Left kidney (tissue), 8 donors: Measurements from ENCODE around the gene BCL2L11. TPM values are rescaled to one million over a fixed set of nuclear protein-coding genes. Genes with fewer than 3 reads are reported as not detected.
A peak's percentile ranks its signal among the peaks of the same experiment; 100 is the strongest.
"Not testable (repeated sequence)": the region's sequence is repeated elsewhere in the genome, so short reads cannot be mapped to it uniquely, and the experiment has no call there.

Source experiments
- DNase-seq: peaks from one replicate; pipeline ENCODE4 v3.0.0-alpha.2; 2013
- long read RNA-seq, 8 donors: transcript quantifications; one replicate each; lab custom pipeline, GENCODE V29; 2026
- polyA plus RNA-seq: library from polyadenylated mRNA; unstranded; fragments of 120-200 nt; gene quantifications from one replicate; pipeline ENCODE4 v1.2.1, GENCODE V29; 2013; ENCODE audit not compliant: insufficient read length

Gene BCL2L11, protein sequence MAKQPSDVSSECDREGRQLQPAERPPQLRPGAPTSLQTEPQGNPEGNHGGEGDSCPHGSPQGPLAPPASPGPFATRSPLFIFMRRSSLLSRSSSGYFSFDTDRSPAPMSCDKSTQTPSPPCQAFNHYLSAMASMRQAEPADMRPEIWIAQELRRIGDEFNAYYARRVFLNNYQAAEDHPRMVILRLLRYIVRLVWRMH
- 17.8 TPM for polyA plus RNA-seq
- long read RNA-seq, donor 1, full-length matches to known transcripts, result 2 of 2 reads
- long read RNA-seq, donor 1, partial matches to known transcripts, result 0 of 2 reads
- long read RNA-seq, donor 1, other reads (novel, unspliced or antisense), result 0 of 2 reads
- long read RNA-seq, donor 2, full-length matches to known transcripts, result 6 of 6 reads
- long read RNA-seq, donor 2, partial matches to known transcripts, result 0 of 6 reads
- long read RNA-seq, donor 2, other reads (novel, unspliced or antisense), result 0 of 6 reads
- long read RNA-seq, donor 3, result 0 reads
- long read RNA-seq, donor 4, result 0 reads
- long read RNA-seq, donor 5, full-length matches to known transcripts, result 4 of 4 reads
- long read RNA-seq, donor 5, partial matches to known transcripts, result 0 of 4 reads
- long read RNA-seq, donor 5, other reads (novel, unspliced or antisense), result 0 of 4 reads
- long read RNA-seq, donor 6, result 0 reads
- long read RNA-seq, donor 7, result 0 reads
- long read RNA-seq, donor 8, result 0 reads

DNA sequence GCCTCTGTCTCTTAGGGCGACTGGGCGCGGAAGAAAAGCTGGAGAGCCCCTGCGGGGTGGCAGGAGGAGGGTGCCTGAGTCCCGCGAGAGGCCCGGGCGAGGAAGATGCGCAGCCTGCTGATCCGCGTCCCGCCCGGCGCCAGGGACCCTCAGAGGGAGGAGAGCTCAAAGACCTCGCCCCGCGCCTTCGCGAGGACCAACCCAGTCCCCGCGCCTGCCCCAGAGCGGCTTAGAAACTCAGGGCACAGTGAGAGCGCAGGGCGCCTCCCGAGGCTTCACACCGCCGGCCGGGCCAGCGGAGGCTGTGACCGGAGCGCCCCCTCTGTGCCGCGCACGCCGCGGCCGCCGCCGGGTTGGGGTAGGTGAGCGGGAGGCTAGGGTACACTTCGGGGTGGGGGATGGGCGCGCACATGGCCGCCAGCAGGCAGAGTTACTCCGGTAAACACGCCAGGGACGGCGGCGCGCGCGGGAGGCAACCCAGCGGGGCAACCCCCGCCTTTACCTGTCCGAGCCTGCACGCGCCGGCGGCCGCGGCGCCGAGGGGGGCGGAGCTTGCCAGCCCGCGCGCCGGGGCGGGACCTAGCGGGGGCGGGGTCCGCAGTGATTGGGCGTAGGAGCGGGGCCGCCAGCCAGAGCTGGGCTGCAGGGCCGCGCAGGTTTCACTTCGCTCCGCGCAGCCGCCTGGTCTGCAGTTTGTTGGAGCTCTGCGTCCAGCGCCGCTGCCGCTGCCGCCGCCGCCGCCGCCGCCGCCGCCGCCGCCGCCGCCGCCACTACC, at the start of gene BCL2L11:
Gene BCL2L11 (plus strand): TSS at position 662 of the 775 bp plus-strand sequence. CDS start 2,832 bp downstream, outside the sequence.
- DNase-seq, result peak; percentile 88

DNA sequence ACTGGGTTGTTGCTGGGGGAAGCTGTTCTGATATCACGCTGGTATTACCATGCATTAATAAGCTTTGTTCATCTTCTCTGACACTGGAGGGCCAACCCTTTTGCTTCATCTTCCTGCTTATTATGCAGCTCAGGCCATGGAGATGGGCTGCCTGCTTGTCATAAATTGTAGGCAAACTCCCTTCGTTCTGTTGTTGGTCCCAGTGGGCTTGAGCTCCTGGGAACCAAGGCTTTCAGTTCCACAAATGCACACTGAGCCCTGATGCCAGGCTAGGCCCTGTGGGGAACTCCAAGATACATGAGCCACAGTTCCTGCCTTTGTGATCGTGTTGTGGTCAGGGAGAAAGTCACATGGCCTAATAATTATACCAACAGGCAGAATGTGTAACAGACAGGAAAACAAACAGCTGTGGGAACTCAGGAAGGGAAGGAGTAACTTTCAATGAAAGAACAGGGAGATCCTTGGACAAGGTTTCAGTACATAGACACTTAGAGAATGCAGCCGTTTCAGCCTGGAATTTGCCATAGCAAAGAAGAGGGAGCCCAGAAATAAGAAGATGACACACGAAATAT, 49.0 kb upstream of the BCL2L11 start:
- no peak for DNase-seq

DNA sequence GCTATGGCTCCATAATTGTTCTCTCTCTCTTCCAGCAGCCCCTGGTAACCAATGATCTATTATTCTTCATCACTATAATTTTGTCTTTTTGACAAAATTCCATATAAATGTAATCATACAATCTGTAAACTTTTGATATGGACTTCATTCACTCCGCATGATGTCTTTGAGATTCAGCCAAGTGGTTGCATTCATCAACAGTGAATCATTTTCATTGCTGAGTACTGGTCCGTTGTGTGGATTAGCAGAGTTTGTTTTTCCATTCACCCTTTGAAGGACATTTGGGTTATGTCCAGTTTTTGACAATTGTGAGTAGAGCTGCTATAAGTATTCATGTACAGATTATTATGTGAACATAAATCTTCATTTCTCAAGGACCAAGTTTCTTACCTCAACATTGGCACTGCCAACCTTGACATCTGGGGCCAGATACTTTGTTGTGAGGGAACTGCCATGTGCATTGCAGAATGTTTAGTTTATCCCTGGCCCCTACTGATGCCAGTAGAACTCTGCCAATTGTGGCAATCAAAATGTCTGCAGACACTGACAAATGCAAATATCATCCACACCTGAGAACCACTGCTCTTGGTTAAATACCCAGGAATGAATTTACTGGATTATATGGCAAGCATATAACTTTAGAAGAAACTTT, 48.4 kb upstream of the BCL2L11 start:
- DNase-seq, result no peak

DNA sequence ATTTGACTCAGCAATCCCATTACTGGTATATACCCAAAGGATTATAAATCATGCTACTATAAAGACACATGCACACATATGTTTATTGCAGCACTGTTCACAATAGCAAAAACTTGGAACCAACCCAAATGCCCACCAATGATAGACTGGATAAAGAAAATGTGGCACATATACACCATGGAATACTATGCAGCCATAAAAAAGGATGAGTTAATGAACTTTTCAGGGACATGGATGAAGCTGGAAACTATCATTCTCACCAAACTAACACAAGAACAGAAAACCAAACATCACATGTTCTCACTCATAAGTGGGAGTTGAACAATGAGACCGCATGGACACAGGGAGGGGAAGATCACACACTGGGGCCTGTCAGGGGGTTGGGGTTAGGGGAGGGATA, 38.1 kb upstream of the BCL2L11 start:
- not testable (repeated sequence) for DNase-seq

DNA sequence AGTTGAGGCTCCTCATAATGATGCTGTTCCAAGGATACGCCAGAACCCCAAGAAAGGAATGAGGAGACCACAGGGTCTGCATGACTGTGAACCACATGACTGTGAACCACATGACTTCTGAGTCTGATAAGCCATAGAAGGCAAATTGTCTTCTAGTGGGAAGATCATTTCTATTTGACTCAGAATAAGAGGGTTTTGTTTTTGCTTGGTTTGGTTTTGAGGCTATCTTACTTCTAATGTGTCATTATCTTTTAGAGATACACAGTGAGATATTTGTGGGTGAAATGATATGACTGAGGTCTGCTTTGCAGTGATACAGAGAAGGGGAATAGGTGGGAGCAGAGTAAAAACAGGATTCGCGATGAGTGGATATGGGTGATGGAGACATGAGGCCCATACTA, 28.9 kb upstream of the BCL2L11 start:
- DNase-seq, result no peak

DNA sequence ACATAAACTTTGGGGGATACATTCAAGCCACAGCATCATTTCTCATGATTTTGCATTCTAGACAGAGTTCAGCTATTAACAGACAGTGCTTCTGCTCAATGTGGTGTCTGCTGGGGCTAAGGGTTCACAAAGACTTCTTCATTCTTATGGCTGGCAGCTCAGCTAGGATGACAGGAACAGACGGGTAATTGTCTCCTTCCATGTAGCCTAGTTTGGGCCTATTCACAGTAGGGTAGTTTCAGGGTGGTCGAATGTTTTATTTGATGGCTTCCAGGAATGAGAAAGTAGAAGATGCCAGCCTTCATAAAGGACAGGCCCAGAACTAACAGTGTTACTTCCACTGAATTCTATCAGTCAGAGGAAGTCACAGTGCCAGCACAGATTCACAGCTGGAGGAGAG, 26.0 kb upstream of the BCL2L11 start:
- no peak for DNase-seq

DNA sequence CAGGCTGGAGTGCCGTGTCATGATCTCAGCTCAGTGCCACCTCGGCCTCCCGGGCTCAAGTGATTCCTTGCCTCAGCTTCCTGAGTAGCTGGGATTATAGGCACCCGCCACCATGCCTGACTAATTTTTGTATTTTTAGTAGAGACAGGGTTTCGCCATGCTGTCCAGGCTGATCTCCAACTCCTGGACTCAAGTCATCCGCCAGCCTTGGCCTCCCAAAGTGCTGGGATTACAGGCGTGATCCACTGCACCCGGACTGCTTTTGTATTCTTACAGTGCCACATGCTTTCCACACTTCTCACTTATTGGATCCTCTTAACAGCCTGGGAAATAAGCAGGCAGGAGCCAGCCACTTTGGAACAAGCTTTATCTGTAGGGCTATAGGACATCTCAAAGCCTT, 25.3 kb upstream of the BCL2L11 start:
- DNase-seq, result no peak

DNA sequence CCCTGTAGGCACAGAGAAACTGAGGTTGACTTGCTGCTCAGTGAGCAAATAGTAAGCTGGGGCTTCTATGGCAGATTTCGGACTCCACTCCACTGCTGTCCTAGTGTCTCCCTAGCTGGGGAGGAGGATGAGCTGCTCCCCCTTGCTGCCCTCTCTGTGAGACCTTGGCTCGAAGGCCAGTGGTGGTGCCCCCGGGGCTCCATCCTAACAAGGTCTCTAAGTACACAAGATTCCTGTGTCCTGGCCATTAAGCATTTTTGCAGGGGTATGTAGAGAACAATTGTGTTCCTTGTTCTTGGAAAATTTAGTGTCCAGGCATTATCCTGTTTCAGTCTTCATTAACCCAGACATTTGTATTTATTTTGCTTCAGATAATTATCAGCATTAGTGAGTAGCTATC, 21.3 kb upstream of the BCL2L11 start:
- no peak for DNase-seq

DNA sequence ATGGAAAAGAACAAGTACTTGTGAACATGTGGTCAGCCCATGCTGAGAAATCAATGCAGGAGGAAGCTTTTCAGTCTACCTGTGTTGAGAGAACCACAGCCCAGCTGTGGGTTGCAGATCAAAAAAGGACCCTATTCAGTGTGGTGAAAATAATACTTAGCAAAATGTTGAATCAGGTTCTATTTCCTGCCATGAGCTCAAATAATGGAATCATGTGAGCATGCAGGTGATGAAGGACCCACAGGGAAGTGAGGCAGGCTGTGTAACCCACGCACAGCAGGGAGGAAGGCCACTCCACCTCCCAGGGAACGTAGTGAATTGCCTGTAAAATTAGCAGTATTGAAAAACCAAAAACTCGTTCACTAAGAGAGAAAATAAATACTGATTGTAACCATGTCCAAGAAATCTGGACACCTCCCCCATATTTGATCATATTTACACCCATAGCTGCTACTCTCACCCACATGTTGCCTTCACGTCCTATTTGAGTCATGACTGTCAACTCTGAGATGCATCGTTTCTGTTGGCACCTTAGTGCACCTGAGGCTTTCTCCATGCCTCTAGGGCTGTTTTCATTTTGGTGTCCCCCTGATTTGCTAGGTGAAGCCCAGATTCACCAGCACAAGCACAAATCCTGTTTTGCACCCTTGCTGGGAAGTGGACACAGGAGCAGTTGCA, 20.5 kb upstream of the BCL2L11 start:
- no peak for DNase-seq

DNA sequence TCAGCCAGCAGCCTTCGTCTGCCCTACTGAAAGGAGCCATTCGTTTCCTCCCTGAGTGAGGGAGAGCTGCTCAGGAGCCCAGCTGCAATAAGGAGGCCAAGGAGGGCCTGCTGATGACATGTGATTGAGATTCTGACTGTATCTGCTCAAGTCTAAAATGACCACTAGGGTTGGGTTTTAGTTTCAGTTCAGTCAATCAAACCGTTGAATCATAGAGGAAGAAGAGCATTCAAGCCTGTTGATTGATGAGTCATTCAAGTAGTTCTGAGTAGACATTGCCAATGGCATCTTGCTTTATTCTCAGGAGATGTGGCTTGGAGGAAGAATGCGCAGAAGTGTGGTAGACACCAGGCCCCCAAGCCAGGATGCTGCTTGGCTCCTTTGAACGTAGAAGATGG, 19.9 kb upstream of the BCL2L11 start:
- no peak for DNase-seq

DNA sequence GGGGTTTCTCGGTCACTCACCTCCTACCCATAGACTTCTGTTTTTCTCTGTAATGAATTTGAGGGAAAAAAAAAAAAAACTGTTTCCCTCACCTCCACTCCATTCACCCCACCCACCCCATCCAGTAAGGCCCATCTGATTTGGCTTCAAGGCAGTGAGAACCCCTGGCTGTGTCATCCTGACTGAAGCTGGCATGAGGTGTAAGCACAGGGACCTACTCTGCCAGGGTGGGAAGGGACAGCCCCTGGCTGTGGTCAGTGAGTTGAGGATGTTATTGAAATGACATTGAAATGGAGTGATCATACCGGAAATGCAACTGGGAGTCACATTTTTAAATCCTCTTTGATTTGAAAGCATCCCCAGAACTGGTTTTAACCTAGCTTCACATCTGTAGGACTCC, 19.1 kb upstream of the BCL2L11 start:
- DNase-seq, result no peak

DNA sequence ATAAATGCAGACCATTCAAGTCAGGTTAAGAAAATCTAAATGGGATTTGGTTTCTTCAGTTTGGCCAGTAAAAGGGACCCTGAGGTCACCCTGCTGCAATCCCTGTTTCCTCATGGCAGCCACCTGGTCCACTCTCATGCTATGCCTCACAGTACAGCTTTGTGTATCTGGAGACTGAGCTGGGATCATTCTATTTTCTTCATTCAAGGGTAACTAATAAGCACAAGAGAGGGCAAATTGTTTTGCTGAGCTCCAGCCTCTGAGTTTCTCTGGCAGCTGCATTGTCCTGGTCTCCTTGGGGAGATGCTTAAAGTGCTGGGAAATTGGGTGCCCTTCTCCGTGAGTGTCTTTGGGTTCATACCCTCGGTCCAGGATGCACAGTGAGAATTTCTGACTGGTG, 18.5 kb upstream of the BCL2L11 start:
- DNase-seq, result no peak

DNA sequence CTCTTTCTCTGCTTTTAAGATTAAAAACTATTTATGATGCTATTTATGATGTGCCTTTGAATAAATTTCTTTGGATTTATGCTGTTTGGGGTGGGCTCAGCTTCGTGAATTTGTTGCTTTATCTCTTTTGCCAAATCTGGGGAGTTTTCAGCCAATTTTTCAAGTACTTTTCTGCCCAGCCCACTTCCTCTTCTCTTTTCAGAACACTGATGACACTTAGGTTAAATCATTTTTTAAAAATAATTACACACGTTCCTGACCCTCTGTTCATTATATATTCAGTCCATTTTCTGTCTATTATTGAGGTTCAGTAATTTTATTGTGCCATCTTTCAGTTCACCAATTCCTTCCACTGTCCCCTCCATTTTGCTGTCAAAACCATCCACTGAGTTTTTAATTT, 14.8 kb upstream of the BCL2L11 start:
- no peak for DNase-seq

DNA sequence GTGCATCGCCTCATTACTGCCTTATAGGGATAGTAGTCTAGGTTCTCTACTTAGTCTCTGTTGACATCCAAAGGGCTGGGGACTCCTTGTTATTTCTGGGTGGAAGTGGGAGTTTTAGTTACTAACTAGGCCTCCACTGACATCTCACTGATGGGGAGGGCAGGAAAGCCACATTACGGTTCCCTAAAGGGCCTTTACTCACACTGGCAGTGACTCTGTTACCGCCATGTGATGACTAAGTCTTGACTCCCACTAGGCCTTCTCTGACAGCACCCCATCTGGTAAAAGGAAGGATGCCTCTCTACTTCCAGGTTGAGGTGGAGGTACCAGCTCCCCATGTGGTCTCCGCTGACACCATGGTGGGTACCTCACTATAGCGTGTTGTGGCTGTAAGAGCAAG, 14.0 kb upstream of the BCL2L11 start:
- DNase-seq, result no peak

DNA sequence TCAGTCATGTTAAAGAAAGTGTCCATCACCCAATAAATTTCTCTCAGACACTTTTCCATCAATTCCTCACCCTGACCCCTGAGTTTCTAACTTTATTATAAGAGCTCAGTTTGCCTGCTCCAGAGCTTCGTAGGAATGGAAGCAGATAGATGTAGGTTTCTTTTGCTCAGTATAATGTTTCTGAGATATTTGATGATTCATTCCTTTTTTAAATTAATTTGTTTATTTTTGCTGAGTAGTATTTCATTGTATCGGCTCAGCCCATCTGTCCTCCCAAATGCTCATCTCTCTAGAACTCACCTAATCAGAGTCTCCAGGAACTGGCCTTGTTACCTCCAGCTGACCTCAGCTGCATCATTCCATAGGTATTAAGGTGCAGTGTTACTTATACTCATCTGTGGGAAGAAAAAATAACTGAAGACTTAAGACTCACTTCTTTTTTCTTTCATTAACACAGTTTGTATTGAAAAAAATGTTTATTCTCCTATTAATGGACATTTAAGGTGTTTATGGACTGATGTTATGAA, 11.9 kb upstream of the BCL2L11 start:
- no peak for DNase-seq

DNA sequence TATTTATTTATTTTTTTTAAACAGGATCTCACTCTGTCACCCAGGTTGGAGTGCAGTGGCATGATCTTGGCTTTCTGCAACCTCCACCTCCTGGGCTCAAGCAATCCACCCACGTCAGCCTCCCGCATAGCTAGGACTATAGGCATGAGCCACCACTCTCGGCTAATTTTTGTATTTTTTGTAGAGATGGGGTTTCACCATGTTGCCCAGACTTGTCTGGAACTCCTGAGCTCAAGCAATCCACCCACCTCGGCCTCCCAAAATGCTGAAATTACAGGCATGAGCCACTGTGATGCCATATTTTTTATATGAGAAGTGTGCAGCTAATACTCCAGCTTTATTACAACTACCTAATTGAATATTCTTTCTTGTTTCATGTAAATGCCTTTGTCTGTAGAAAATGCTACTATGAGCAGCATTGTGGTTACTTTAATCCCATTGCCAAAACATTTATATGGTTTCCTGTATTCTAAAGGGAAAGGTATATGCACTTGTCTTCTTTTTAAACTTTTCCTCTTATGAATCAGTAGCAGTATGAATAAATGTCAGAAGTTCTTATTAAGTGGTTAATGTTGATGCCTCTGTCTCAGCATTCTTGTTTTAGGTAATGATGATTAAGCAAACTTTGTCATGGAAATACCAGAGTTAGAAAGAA, 9.5 kb upstream of the BCL2L11 start:
- DNase-seq, result no peak

DNA sequence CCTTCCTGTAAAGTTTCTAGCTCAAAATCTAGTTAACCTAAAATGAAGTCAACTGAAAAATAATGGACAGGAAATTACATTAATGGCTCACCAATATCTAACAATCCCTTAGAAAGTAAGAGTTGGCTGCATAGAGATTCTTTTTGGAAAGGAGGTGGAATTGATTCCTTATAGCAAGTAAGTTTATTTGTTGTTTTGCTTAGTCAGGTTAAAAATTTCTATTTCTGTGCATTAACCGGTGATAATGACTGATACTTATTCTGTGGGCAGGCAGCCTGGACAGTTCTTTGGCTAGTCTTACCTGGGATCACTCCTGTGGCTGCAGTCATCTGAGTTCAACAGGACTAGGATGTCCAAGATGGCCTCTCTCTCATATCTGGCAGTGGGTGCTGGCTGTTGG, 6.9 kb upstream of the BCL2L11 start:
- no peak for DNase-seq

DNA sequence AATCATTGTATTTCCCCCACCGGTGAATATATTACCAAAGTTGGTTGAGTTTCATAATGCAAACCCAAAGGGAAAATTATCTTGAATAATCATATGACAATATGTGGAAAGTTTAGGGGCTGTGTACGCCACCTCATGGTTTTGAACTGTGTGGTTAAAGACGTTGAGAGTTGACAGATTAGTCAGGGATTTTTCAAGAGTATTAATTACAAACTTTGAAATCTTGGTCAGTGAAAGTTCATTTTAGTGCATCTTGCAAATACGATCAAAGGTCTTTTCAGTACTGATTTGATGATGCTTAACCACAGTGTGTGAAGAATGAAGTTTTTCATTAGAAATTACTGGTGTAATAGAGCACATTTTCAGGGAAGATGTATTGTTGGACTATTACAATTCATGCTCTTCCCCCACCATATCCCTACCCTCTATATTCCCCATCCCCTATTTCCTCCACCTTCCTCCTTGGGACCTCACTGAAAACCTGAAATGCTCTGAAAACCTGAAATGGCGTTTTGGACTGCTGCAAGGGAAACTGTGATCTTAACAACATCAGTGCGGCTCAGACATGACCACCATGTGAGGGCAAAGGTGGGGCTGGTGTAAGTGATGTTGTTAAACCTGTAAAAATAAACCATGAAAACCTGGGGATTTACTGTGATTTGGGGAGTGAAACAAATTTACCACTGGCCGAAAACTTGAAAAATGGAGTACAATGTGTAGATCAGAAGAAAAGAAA, 4.5 kb upstream of the BCL2L11 start:
- DNase-seq, result no peak

DNA sequence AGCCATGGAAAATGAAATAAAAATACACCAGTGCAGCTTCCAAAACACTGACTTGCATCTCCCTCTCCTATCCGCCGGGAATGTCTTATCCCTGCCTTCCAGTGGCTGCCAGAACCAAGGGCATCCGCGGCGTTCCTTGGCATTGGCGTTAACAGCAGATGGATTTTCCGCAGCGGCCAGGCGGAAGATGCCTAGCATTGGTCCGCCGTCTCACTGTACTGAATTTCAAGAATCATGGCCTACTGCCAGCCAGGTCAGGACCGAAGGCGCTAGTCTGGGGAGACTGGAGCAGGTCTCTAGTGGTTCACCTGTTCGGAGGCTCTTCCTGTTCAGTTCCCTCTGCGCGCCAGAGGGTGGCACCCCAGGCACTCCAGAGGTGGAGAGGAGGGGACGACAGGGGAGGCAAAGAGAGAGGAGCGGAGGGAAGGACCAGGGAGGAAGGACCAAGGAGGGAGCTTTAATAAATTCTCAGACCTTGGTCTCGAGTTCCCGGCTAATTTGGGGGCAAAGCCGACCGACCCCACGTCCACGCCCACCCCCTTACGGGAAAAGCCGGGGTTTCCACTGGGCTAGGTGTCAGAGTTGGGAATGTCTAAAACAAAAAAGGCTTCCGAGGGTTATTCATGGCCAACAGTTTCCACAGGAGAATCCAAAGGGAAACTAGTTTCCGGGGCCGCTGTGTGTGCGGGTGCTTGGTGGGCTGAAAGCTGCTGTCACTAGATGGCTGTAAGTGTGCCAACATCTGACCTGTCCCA, 3.7 kb upstream of the BCL2L11 start:
- DNase-seq, result peak; percentile 73
